AG04449 (cell line): ENCODE measurements around the gene EYS.

ENCODE experiments used
- CTCF ChIA-PET: fragments of 350-600 bp; formaldehyde crosslinking; extraction: SDS; loops from one replicate; lab custom pipeline; 2021; ENCODE audit warnings: antibody characterized with exemption; lab: Yijun Ruan, JAX
- POLR2A ChIA-PET: fragments of 400-600, 350-600 bp; formaldehyde crosslinking; extraction: SDS; loops from one replicate; lab custom pipeline; 2020; ENCODE audit warnings: antibody characterized with exemption, inconsistent platforms; lab: Yijun Ruan, JAX
- DNase-seq: peaks from one replicate; pipeline ENCODE4 v3.0.0-alpha.2; 2010; ENCODE audit warnings: low read depth, low spot score
- H3K4me3 ChIP-seq: 2 replicates; pipeline ENCODE4 v1.5.1; 2011; ENCODE audit warnings: low read depth, mild to moderate bottlenecking, control low read depth, low read length
- TF ChIP-seq, protein P1 (sequence below): IDR thresholded peaks from one replicate; pipeline ENCODE4 v1.5.1; 2011; ENCODE audit warnings: mild to moderate bottlenecking, moderate library complexity, low read length, control low read depth, inconsistent platforms; ENCODE audit not compliant: insufficient read depth; ENCODE audit errors: missing control alignments

The EYS gene

GRCh38 chr6:64049736-64050135 is 1657.3 kb downstream of the EYS start:
- no peak overlapping the region for H3K4me3 ChIP-seq
- DNase-seq = no peak
- TF ChIP-seq, protein P1, sequence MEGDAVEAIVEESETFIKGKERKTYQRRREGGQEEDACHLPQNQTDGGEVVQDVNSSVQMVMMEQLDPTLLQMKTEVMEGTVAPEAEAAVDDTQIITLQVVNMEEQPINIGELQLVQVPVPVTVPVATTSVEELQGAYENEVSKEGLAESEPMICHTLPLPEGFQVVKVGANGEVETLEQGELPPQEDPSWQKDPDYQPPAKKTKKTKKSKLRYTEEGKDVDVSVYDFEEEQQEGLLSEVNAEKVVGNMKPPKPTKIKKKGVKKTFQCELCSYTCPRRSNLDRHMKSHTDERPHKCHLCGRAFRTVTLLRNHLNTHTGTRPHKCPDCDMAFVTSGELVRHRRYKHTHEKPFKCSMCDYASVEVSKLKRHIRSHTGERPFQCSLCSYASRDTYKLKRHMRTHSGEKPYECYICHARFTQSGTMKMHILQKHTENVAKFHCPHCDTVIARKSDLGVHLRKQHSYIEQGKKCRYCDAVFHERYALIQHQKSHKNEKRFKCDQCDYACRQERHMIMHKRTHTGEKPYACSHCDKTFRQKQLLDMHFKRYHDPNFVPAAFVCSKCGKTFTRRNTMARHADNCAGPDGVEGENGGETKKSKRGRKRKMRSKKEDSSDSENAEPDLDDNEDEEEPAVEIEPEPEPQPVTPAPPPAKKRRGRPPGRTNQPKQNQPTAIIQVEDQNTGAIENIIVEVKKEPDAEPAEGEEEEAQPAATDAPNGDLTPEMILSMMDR = no peak
- POLR2A ChIA-PET = no interaction called here
- CTCF ChIA-PET = no interaction called here

DNA sequence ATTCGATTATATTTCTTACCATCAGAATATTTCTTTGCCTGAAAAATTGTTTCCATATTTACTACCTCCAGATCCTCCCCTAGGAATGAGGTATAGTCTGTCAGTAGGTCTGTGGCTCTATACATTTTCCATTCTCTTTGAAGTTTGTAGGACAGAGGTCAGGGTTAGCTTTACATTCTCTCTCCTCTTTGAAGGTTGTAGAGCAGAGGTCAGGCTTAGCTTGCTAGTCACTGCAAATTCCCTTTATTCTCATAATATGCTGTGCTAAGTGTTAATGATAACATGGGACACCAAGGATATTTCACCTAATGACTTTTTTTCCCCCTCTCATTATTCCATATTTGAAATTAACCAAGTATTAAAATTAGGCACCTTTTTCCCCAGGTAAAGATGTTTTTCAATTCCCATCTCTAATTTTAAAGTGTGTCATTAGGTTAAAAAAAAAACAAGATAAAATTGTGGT is 1660.2 kb downstream of the EYS start:
- CTCF ChIA-PET = no interaction called here
- DNase-seq = no peak

DNA sequence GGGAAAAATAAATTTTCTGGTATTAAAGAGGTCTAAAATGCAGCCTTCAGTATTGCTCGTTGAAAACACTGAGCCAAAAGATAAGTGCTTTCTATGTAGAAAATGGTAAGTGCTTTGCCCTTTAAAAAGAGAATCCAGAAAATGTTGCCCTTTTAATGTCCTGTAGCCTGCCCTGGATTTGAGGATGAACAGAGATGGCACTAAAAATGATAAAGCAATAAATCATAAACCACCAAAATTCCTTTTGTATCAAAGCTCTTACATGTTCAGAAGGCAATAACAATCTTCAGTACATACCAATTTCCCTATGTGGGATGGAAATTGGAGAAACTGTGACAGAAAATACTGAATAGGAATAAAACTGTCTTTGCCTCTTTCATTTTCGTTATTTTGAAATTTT is 1665.7 kb downstream of the EYS start:
- DNase-seq = no peak
- ChIA-PET CTCF (no interaction called here), POLR2A (no interaction called here)
- TF ChIP-seq, protein P1 = no peak
- H3K4me3 ChIP-seq = no peak overlapping the region

More for the DNA sequence above, 1660.2 kb downstream of the EYS start:
- H3K4me3 ChIP-seq = no peak overlapping the region
- TF ChIP-seq, protein P1 = no peak
- POLR2A ChIA-PET = no interaction called here

DNA sequence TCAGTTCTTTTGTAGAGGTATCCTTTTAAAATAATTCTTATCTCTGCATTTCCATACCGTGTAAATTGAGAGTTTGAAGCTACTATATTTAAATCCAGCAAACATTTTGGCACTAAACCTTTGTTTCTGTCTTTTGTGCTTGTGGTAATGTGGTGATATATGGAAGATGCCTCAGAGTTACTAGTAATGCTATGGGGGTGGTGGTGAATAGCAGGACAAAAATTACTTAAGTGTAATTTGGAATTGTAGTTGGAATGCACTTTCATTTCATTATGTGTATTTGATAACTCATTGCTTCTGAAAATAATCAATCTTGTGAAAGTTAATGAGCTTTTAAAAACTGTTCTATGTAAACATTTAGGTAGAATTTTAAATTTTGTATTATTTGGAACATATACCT is 1666.9 kb downstream of the EYS start:
- ChIA-PET CTCF (no interaction called here), POLR2A (no interaction called here)
- no peak overlapping the region for H3K4me3 ChIP-seq
- TF ChIP-seq, protein P1 = no peak
- no peak for DNase-seq

DNA sequence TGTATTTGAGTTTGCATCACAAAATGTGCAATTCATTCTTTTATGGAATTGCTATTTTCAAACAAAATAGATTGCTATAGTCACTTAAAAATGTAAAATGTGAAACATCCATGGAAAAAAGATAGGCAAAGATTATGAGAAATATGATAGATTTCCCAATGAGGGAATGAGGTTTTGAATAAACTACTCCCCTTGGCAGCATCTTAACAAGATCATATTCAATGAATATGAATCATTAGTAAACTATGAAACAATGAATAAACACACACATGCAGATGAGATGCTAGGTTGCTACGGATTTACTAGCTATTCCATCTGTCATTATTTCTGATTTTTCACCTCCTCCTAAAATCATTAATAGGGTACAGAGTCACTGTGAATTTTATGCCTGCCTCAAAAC is 1669.6 kb downstream of the EYS start:
- CTCF ChIA-PET = no interaction called here
- POLR2A ChIA-PET = no interaction called here
- TF ChIP-seq, protein P1 = no peak
- H3K4me3 ChIP-seq = no peak overlapping the region
- no peak for DNase-seq

DNA sequence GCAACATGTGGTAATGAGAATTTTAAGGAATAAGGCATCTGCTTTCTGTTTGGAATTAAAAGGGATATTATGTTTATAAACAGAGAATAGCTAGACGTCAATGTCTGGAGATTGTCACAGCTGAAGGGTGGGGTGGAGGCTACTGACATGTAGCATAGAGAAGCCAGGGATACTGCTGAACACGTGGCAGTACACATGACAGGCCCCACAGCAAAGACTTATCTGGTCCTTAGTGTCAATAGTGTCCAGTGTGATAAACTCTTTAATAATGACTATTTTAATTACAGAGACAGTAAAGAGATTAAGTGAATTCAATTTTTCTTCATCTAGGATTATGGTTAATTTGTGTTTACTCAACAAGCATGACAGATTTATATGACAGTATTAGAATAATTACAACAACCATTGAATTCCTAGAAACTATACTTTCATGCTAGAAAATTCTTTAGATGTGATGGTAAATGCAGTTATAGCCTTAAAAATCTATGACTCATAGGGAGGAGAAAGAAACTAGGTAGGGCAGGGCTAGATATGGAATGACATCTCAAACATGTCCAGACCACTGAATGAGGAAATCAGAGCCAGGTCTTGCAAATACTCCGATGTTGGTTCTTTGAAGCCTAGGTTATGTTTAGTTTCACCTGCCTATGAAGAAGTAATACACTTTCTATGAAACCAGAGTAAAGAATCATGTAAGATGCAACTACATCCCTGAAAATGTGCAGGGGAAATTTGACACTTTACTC is 1671.9 kb downstream of the EYS start:
- ChIA-PET POLR2A (no interaction called here), CTCF (no interaction called here)
- H3K4me3 ChIP-seq = no peak overlapping the region
- DNase-seq = no peak
- TF ChIP-seq, protein P1 = no peak
